Esophagus squamous epithelium (tissue), 5 donors: ENCODE measurements around the gene ZBTB8OS. TPM values are rescaled to one million over a fixed set of nuclear protein-coding genes. Genes with fewer than 3 reads are reported as not detected.

Source experiments
- DNase-seq: peaks from one replicate; lab custom pipeline; 2025; lab: John Stamatoyannopoulos, UW
- H3K27ac ChIP-seq, 4 donors: fragments of 200-600 bp; sonication (generic); one replicate each; pipeline ENCODE4 v1.5.1; 2016 to 2019; ENCODE audit warnings: mild to moderate bottlenecking in 1 of 4
- H3K27me3 ChIP-seq, 4 donors: fragments of 200-600 bp; sonication (generic); 1 replicate in 3 of 4; 2 replicates in 1 of 4; pipeline versions ENCODE4 v1.5.1 to v1.6.0; 2017 to 2021; ENCODE audit warnings: antibody characterized with exemption in 1 of 4
- H3K36me3 ChIP-seq, 3 donors: fragments of 200-600 bp; sonication (generic); one replicate each; pipeline ENCODE4 v1.5.1; 2016 to 2019
- H3K4me1 ChIP-seq, 3 donors: fragments of 200-600 bp; sonication (generic); one replicate each; pipeline ENCODE4 v1.5.1; 2017 to 2019
- H3K4me3 ChIP-seq, 4 donors: fragments of 200-600 bp; sonication (generic); 1 replicate in 3 of 4; 2 replicates in 1 of 4; pipeline ENCODE4 v1.5.1; 2016 to 2019; ENCODE audit warnings: mild to moderate bottlenecking in 2 of 4, moderate library complexity in 1 of 4
- H3K9me3 ChIP-seq, 3 donors: fragments of 200-600 bp; sonication (generic); one replicate each; pipeline ENCODE4 v1.5.1; 2016 to 2019
- POLR2A ChIP-seq, 4 donors: fragments of 450-650 bp; IDR thresholded peaks; one replicate each; pipeline ENCODE4 v1.6.1; 2017; ENCODE audit warnings: antibody characterized with exemption in 4 of 4, mild to moderate bottlenecking in 4 of 4, moderate library complexity in 3 of 4
- WGBS, 2 donors: methylation state at CpG; one replicate each; pipeline ENCODE4 v1.1.5; 2018; 5-methylcytosine and 5-hydroxymethylcytosine counted together
- intact Hi-C: fragments of 100-400 bp; cut with DNase I; formaldehyde crosslinking; loops from one replicate; pipeline ENCODE4 v1.15.0; 2022
- total RNA-seq, 4 donors: library from RNA; depleted of rRNA; stranded (reverse); fragments of >200 nt; gene quantifications; one replicate each; pipeline ENCODE4 v1.1.0, GENCODE V29; 2016
- TF ChIP-seq, protein P1 (sequence below), 6 experiments: fragments of 450-650 bp in 4 of 6; fragments of 200-600 bp in 2 of 6; sonication (generic) in 2 of 6; IDR thresholded peaks; one replicate each; pipeline ENCODE4 v1.5.1; 2016 to 2019; ENCODE audit warnings: antibody characterized with exemption in 6 of 6, mild to moderate bottlenecking in 4 of 6, moderate library complexity in 4 of 6
- donor health status: DM: yes; HTN: yes; CAD: no.

Gene ZBTB8OS
- total RNA-seq, 4 donors from 2014 or later = 12.3 to 26.9 (median 21.1) TPM

DNA sequence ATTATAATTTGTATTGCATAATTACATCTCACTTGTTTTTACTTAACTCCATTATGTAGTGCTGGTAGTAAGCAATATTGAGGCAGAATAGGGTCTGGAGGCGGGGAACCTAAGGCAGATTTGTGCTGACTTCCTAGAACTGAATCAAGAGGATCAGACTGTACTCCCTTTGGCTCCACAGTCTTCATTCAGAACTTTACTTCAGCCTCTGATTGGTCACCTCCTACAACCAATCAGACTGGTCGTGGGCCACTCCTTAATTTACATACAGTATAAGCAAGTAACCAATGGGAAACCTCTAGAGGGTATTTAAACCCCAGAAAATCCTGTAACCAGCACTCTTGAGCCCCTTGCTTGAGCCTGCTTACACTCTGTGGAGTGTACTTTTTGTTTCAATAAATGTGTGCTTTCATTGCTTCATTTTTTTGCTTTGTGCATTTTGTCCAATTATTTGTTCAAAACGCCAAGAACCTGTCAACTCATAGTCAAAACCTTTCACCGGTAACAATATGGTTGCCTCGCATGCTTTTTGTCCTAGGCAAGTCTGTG, 31.6 kb downstream of the ZBTB8OS start:
- 91 to 98% methylated on average over 5 of the region's 5 CpGs for WGBS, 2 donors
- Histone ChIP-seq H3K27ac (no peak overlapping the region), H3K9me3 (no peaks in the 10 kb centered on the region), H3K4me3 (no peak overlapping the region), H3K36me3 (peaks cover 0 to 27% (median 0%) of the 10 kb centered on the region in 3 donors), H3K4me1 (no peaks in the 10 kb centered on the region), H3K27me3 (no peaks in the 10 kb centered on the region)
- intact Hi-C loops = no loop called here
- TF ChIP-seq, protein P1, sequence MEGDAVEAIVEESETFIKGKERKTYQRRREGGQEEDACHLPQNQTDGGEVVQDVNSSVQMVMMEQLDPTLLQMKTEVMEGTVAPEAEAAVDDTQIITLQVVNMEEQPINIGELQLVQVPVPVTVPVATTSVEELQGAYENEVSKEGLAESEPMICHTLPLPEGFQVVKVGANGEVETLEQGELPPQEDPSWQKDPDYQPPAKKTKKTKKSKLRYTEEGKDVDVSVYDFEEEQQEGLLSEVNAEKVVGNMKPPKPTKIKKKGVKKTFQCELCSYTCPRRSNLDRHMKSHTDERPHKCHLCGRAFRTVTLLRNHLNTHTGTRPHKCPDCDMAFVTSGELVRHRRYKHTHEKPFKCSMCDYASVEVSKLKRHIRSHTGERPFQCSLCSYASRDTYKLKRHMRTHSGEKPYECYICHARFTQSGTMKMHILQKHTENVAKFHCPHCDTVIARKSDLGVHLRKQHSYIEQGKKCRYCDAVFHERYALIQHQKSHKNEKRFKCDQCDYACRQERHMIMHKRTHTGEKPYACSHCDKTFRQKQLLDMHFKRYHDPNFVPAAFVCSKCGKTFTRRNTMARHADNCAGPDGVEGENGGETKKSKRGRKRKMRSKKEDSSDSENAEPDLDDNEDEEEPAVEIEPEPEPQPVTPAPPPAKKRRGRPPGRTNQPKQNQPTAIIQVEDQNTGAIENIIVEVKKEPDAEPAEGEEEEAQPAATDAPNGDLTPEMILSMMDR (IDR thresholded peaks at IDR 0.05) = no peak
- TF ChIP-seq POLR2A (IDR thresholded peaks at IDR 0.05) = no peak
- no peak for DNase-seq

DNA sequence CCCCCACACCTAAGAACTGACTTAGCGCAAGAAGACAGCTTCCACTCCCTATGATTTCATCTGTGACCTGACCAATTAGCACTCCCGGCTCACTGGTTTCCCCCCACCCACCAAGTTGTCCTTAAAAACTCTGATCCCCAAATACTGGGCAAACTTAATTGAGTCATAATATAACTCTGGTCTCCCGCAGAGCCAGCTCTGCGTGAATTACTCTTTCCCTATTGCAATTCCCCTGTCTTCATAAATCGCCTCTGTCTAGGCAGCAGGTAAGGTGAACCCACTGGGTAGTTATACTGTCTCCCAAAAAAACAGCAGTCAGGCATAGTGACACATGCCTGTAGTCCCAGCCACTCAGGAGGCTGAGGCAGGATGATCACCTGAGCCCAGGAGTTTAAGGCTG, 36.9 kb downstream of the ZBTB8OS start:
- H3K27me3 ChIP-seq = no peaks in the 10 kb centered on the region

DNA sequence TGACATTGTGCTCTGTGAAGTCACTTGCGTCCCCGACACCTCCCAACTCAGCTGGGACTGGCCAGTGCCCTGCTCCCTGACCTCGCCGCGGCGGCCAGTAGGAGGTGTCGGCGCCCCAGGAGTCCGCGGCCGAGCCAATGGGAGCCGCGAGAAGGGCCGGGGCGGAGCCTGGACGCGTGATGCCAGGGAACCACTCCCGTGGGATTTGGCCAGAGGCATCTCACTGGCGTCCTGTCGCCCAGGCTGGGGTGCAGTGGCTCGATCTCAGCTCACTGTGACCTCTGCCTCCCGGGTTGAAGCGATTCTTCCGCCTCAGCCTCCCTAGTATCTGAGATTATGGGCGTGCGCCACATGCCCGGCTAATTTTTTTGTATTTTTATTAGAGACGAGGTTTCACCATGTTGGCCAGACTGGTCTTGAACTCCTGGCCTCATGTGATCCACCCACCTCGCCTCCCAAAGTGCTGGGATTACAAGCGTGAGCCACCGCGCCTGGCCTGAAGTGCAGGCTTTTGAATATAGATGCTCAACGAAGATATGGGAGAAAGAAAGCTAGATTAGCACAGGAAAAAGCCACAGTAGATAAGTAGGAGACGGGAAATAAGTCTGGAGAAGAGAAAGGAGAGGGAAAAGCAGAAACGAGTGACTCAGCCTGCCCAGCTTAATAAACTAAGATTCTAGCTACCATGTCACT, 38.0 kb downstream of the ZBTB8OS start:
- Histone ChIP-seq H3K4me1 (peaks cover 6 to 14% (median 11%) of the 10 kb centered on the region in 3 donors), H3K9me3 (no peaks in the 10 kb centered on the region), H3K27me3 (no peaks in the 10 kb centered on the region), H3K4me3 (peak overlapping the region; percentile 25 to 64 (median 46)), H3K36me3 (no peaks in the 10 kb centered on the region), H3K27ac (peak overlapping the region in 2 of 4 donors; percentile 17 to 33)
- peak; percentile 16 for DNase-seq
- intact Hi-C loops = no loop called here
- TF ChIP-seq, protein P1 (IDR thresholded peaks at IDR 0.05) = peak in 5 of 6 experiments; percentile 11 to 40 (median 23)
- no peak for TF ChIP-seq POLR2A (IDR thresholded peaks at IDR 0.05)
- WGBS, 2 donors = 8 to 23% methylated on average over 6 to 9 of the region's 35 CpGs

More for the DNA sequence above, 36.9 kb downstream of the ZBTB8OS start:
- intact Hi-C loops = no loop called here
- H3K36me3 ChIP-seq = no peaks in the 10 kb centered on the region
- H3K4me1 ChIP-seq = peaks cover 6 to 14% (median 11%) of the 10 kb centered on the region in 3 donors
- H3K27ac ChIP-seq = no peak overlapping the region
- no peaks in the 10 kb centered on the region for H3K9me3 ChIP-seq
- TF ChIP-seq, protein P1 (IDR thresholded peaks at IDR 0.05) = no peak
- no peak for TF ChIP-seq POLR2A (IDR thresholded peaks at IDR 0.05)
- DNase-seq = no peak
- WGBS, 2 donors = 83 to 85% methylated on average over 4 to 5 of the region's 5 CpGs
- H3K4me3 ChIP-seq = no peak overlapping the region

DNA sequence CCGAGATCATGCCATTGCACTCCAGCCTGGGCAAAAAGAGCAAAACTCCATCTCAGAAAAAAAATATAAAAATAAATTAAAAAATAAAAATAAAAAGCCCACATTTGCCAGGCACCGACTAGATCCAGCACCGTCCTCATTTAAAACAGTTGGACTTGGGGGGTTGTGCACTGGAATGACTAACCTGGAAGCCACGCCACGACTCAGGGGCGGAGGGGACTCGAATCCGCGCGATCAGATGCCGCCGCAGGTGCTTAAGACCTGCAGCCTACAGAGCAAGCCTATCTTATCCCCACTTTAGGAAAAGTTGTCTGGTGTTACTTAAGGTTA, 38.5 kb downstream of the ZBTB8OS start:
- H3K4me3 ChIP-seq = peak overlapping the region; percentile 25 to 64 (median 46)
- no peaks in the 10 kb centered on the region for H3K27me3 ChIP-seq
- intact Hi-C loops = no loop called here
- peaks cover 0 to under 1% (median 0%) of the 10 kb centered on the region in 3 donors for H3K36me3 ChIP-seq
- peak overlapping the region in 2 of 4 donors; percentile 17 to 33 for H3K27ac ChIP-seq
- H3K4me1 ChIP-seq = peaks cover 6 to 14% (median 11%) of the 10 kb centered on the region in 3 donors
- WGBS, 2 donors = 8 to 18% methylated on average over 10 to 12 of the region's 12 CpGs
- H3K9me3 ChIP-seq = no peaks in the 10 kb centered on the region
- TF ChIP-seq, protein P1 (IDR thresholded peaks at IDR 0.05) = no peak
- no peak for TF ChIP-seq POLR2A (IDR thresholded peaks at IDR 0.05)
- DNase-seq = no peak

DNA sequence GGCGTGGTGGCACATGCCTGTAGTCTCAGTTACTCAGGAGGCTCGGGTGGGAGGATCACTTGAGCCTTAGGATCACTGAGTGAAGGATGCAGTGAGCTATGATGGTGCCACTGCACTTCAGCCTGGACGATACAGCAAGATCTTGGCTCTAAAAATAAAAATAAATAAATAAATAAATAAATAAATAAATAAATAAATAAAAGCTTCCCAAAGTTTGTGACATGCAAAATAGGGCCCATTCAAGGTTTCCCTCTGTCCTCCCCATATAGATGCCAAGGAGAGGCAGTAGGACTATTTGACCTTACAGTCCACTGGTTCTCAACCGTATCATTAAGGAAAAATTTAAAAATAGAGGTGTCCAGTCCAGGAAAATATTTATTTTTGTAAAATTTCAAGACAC, 41.2 kb downstream of the ZBTB8OS start:
- no peaks in the 10 kb centered on the region for H3K27me3 ChIP-seq
- H3K4me3 ChIP-seq = no peak overlapping the region
- H3K9me3 ChIP-seq = no peaks in the 10 kb centered on the region
- peaks cover 6 to 14% (median 11%) of the 10 kb centered on the region in 3 donors for H3K4me1 ChIP-seq
- H3K27ac ChIP-seq = no peak overlapping the region
- TF ChIP-seq, protein P1 (IDR thresholded peaks at IDR 0.05) = no peak
- TF ChIP-seq POLR2A (IDR thresholded peaks at IDR 0.05) = no peak
- intact Hi-C loops = no loop called here
- H3K36me3 ChIP-seq = peaks cover 0 to 8% (median 0%) of the 10 kb centered on the region in 3 donors
- WGBS, 2 donors = 89 to 91% methylated on average over 4 of the region's 4 CpGs
- no peak for DNase-seq
